GM19023 (cell line): ENCODE measurements around the gene NDUFA11.

Source experiments
- ATAC-seq: cut with Tn5 transposase; IDR thresholded peaks from one replicate; pipeline ENCODE4 v1.9.1; 2021; ENCODE audit warnings: mild to moderate bottlenecking, moderate library complexity; ENCODE audit not compliant: unreplicated experiment

The NDUFA11 gene

GRCh38 chr19:5932609-5933262, 29.1 kb upstream of the NDUFA11 start:
- ATAC-seq: no peak

GRCh38 chr19:5932146-5932545, 28.6 kb upstream of the NDUFA11 start:
- no peak for ATAC-seq

- ATAC-seq: no peak
Measured at GRCh38 chr19:5931251-5931650, 27.7 kb upstream of the NDUFA11 start.

- ATAC-seq: no peak
Measured at GRCh38 chr19:5929625-5930024, 26.0 kb upstream of the NDUFA11 start.

GRCh38 chr19:5929179-5929578, 25.6 kb upstream of the NDUFA11 start:
- no peak for ATAC-seq

- ATAC-seq: no peak
Measured at GRCh38 chr19:5927441-5927821, 23.8 kb upstream of the NDUFA11 start.

- ATAC-seq: no peak
Measured at GRCh38 chr19:5926641-5927440, 23.3 kb upstream of the NDUFA11 start.

- ATAC-seq: no peak
Measured at GRCh38 chr19:5925830-5926427, 22.3 kb upstream of the NDUFA11 start.

- ATAC-seq: no peak
Measured at GRCh38 chr19:5923356-5923755, 19.8 kb upstream of the NDUFA11 start.

GRCh38 chr19:5922161-5922545, 18.6 kb upstream of the NDUFA11 start:
- ATAC-seq: no peak

GRCh38 chr19:5921516-5922160, 18.0 kb upstream of the NDUFA11 start:
- no peak for ATAC-seq

GRCh38 chr19:5918463-5919079, 15.0 kb upstream of the NDUFA11 start:
- ATAC-seq: no peak

- ATAC-seq: no peak
Measured at GRCh38 chr19:5917431-5918107, 14.0 kb upstream of the NDUFA11 start.

- ATAC-seq: no peak
Measured at GRCh38 chr19:5916181-5916708, 12.7 kb upstream of the NDUFA11 start.

- no peak for ATAC-seq
Measured at GRCh38 chr19:5915782-5916165, 12.2 kb upstream of the NDUFA11 start.

GRCh38 chr19:5914946-5915781, 11.6 kb upstream of the NDUFA11 start:
- no peak for ATAC-seq

- ATAC-seq: no peak
Measured at GRCh38 chr19:5914358-5914774, 10.8 kb upstream of the NDUFA11 start.

- no peak for ATAC-seq
Measured at GRCh38 chr19:5913739-5914357, 10.3 kb upstream of the NDUFA11 start, which contains the start of gene CAPS. CAPS (plus strand) TSS chr19:5914254; CDS start chr19:5914407, 153 bp downstream.

- ATAC-seq: no peak
Measured at GRCh38 chr19:5911366-5911765, 7.8 kb upstream of the NDUFA11 start.
